ENCODE results near the gene NKD2.

The NKD2 gene

GRCh38 chr5:1063661-1064382 is 55.2 kb downstream of the NKD2 start:
- DNase-seq, result peak in 3 of 10 donors; percentile 5 to 76 (median 67)
- intact Hi-C loops (cut with DNase I), result no loop called here

DNA sequence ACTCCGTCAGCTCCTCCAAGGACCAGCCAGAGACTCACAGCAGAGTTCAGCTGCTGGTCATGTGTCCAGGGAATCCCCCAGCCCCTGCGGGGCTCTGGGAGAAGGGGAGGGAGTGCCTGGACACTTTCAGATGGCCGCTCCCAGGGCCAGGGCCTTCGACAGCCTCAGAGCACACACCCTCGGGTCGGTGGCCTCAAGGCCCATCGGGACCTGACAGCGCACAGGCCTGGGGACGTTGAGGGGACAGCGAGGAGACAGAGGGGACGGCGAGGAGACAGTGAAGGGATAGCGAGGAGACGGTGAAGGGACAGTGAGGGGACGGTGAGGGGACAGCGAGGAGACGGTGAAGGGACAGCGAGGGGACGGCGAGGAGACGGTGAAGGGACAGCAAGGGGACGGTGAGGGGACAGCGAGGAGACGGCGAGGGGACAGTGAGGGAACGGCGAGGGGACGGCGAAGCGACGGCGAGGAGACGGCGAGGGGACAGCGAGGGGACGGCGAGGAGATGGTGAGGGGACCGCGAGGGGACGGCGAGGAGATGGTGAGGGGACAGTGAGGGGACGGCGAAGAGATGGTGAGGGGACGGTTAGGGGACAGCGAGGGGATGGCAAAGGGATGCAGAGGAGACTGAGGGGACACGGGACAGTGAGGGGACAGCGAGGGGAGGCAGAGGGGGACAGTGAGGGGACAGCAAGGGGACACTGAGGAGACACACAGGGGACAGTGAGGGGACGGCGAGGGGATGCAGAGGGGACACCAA is 56.0 kb downstream of the NKD2 start:
- peak in 2 of 10 donors; percentile 3 to 69 for DNase-seq
- intact Hi-C loops (cut with DNase I), result no loop called here

GRCh38 chr5:1065143-1065750 is 56.6 kb downstream of the NKD2 start:
- peak in 3 of 10 donors; percentile 4 to 74 (median 62) for DNase-seq
- intact Hi-C loops (cut with DNase I), result no loop called here

GRCh38 chr5:1065891-1066650 is 57.5 kb downstream of the NKD2 start:
- DNase-seq, result peak in 3 of 10 donors; percentile 1 to 83 (median 37)
- intact Hi-C loops (cut with DNase I), result no loop called here

- intact Hi-C loops (cut with DNase I), result no loop called here
- DNase-seq, result peak in 3 of 10 donors; percentile 2 to 62 (median 51)
Observed at GRCh38 chr5:1066676-1067075, 58.1 kb downstream of the NKD2 start.

DNA sequence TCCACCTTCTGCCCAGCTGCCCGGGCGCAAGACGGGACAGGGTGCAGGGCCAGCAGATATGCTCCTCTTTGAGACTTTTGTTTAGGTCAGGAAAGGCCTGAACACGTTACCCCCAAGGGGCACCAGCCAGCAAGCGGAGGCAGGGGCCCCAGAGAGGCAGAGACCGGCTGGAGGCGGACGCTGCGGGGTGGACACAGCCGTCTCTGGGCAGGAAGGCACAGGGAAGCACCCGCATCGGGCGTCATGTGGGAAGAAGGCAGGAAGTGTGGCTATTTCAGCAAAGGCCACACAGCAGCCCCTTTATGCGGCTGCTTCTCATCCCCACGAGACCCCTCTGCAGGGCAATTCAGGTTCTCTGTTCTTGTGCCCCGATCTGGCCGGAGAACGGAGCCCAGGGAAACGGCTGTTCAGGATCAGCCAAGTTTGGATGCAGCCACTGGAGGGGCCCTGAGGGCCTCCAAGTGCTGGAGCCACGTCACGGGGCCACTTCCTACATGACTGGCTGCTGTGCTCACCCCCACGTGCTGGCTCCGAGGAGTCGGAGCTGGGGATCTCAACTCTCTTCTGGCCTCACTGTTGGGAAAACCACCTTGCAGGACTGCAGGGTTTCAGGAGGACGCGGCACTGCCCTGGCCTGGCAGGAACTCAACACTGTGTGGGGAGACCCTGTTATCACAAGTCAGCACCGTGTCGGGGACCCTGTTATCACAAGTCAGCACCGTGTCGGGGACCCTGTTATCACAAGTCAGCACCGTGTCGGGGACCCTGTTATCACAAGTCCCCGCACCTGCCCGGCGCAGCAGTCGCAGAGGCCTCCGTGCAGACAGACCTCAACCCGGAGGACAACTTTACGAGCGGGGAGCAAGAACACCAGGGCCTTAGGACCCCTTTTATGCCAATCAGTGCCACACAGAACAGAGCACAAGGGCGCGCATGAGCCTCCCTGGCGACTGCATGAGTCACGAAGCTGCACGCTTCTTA is 58.8 kb downstream of the NKD2 start:
- intact Hi-C loops (cut with DNase I), result no loop called here
- DNase-seq, result peak in 4 of 10 donors; percentile 5 to 76 (median 38)

DNA sequence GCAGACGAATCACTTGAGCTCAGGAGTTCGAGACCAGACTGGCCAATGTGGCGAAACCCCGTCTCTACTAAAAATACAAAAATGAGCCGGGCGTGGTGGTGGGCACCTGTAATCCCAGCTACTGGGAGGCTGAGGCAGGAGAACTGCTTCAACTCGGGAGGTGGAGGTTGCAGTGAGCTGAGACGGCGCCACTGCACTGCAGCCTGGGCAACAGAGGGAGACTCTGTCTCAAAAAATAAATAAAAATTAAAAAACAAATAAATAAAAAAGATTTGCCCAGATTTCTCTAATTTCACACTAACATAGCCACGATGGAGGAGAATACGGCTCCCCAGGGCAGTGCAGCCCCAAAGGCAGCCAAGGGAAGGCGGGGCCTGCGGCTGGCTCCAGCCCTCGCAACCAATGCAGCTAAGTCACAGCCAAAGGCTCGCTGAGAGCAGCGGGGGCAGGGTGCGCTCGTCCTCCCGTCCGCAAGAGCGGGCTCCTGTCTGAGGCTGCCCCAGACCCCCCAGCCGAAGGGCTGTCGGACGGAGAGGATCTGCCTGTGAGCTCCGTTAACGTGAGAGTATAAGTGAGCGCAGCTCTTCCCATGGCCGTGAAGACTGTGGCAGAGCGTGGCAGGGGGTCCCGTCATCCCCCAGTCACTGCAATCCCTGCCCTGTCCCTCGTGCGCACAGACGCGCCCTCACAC is 59.7 kb downstream of the NKD2 start:
- intact Hi-C loops (cut with DNase I), result no loop called here
- peak in 3 of 10 donors; percentile 18 to 75 (median 62) for DNase-seq

DNA sequence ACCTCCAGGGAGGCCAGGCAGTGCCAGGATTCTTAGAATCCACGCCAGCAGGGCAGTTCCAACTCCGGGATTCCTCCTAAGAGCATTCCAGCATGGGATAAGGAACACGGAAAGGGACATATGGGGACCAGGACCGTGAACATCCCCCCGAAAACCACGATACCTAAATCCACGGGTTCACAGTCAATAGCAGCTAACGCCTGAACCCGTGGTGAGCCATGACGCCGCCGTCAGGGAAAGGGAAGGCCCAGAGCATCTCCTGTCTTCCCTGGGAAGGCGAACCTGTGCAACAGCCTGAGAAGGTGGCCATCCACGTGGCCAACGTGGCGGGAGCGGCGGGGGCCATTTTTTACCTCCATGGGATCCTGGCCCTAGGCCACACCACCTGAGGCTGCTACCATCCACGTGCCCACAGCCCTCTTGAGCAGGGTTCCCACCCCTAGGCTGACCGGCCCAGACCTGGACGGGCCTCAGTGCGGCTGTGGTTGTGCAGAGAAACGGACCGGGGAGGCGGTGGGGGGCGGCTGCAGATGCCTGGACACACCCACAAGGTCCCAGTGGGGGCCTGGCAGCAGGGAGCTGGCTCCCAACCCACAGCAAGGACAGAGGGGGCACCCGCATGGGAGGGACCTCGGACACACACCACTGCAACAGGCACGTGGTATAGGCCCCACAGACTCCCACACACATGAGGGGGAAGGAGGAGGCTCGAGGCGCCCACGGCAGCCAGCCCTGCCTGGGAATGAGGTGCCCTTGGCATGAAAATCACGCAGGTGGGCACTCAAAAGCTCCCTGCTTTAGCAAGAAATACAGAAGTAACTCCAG is 60.5 kb downstream of the NKD2 start:
- intact Hi-C loops (cut with DNase I), result no loop called here
- peak in 2 of 10 donors; percentile 66 to 71 for DNase-seq

- DNase-seq, result peak in 1 of 10 donors; percentile 27
- intact Hi-C loops (cut with DNase I), result no loop called here
Observed at GRCh38 chr5:1069720-1070088, 61.1 kb downstream of the NKD2 start.

- DNase-seq, result no peak
- intact Hi-C loops (cut with DNase I), result no loop called here
Observed at GRCh38 chr5:1073239-1074102, 64.9 kb downstream of the NKD2 start.

- intact Hi-C loops (cut with DNase I), result no loop called here
- no peak for DNase-seq
Observed at GRCh38 chr5:1074226-1074625, 65.6 kb downstream of the NKD2 start.

- intact Hi-C loops (cut with DNase I), result no loop called here
- no peak for DNase-seq
Observed at GRCh38 chr5:1074816-1075554, 66.4 kb downstream of the NKD2 start.

DNA sequence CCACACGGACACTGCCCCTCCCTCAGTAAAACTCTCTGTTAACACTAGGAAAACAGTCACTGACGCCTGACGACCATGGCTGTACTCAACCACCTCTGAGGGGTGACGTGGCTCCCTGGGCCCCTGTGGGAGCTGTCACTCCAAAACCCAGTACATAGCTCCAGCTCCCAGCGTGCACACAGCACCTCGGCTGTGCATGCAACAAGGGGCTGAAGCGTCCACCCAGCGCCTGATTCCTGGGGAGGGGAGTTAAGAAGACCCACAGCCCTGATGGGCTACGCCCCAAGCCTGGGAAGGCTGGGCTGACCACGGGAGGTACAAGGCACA is 66.9 kb downstream of the NKD2 start:
- intact Hi-C loops (cut with DNase I), result no loop called here
- DNase-seq, result no peak

DNA sequence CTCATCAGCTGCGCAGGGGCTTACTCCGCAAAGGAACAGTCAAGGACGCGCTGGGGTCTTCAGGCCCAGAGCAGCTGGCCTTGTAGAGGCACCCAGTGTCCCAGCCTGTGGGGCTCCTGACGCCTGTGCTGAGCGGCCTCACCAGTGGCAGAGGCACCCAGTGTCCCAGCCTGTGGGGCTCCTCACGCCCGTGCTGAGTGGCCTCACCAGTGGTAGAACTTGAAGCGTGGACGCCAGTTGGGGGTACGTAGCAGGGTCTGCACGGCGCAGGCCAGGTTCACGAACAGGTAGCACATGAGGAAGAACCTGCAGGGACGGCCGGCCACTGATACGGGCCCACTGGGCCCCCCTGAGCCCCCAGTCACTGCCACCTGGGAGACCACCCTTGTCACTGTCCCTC is 67.3 kb downstream of the NKD2 start:
- no peak for DNase-seq
- intact Hi-C loops (cut with DNase I), result no loop called here

DNA sequence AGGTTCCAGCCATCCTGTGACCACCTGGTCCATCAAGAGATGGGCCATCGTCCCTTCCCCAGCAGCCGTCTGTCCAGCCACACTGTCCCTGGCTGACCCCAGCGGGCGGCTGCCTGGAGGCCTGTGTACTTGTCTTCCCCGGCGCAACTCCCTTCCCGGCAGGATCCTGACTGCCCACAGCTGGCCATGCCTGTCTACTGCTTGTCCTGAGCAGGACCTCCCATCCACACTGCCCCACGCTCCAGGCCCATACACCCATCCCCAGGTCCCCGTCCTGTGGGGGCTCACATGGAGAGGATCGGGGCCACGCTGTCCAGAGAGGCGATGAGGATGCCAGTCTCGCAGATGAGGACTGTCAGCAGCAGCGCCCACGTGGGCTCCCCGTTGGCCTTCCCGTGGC is 67.8 kb downstream of the NKD2 start:
- no peak for DNase-seq

GRCh38 chr5:1077026-1077425 is 68.4 kb downstream of the NKD2 start:
- intact Hi-C loops (cut with DNase I), result no loop called here
- DNase-seq, result no peak

More for the DNA sequence above, 67.8 kb downstream of the NKD2 start:
- intact Hi-C loops (cut with DNase I), result no loop called here

Measured in posterior cingulate gyrus (tissue), 11 donors.